HL-60 (cell line): ENCODE results near the gene ARMC10.
A peak's percentile ranks its signal among the peaks of the same experiment; 100 is the strongest.

ENCODE experiments used
- DNase-seq, 2 experiments: peaks; one replicate each; pipeline ENCODE4 v3.0.0-alpha.2; 2010 to 2020; ENCODE audit warnings: low read depth in 1 of 2, low spot score in 1 of 2
- H3K27ac ChIP-seq: fragments of 250-450 bp; sonication (Bioruptor Pico); replicated peaks from 2 replicates; pipeline ENCODE4 v1.5.1; 2020; ENCODE audit warnings: mild to moderate bottlenecking, moderate library complexity
- H3K27me3 ChIP-seq: fragments of 250-450 bp; sonication (Bioruptor Pico); 2 replicates; pipeline ENCODE4 v1.5.1; 2021; ENCODE audit warnings: mild to moderate bottlenecking, moderate library complexity; ENCODE audit not compliant: insufficient read depth, poor library complexity, severe bottlenecking
- H3K4me3 ChIP-seq: replicated peaks from 2 replicates; pipeline ENCODE4 v1.5.1; 2011; ENCODE audit warnings: mild to moderate bottlenecking, control low read depth, low read length; ENCODE audit not compliant: insufficient read depth
- CTCF ChIP-seq: IDR thresholded peaks from one replicate; pipeline ENCODE4 v1.5.1; 2011; ENCODE audit warnings: low read length, control low read depth, inconsistent platforms; ENCODE audit not compliant: insufficient read depth
- GABPA ChIP-seq: IDR thresholded peaks from 2 replicates; pipeline ENCODE4 v1.6.1; 2012; ENCODE audit warnings: low read depth
- POLR2AphosphoS5 ChIP-seq: IDR thresholded peaks from 2 replicates; pipeline ENCODE4 v1.6.1; 2012; ENCODE audit warnings: low read depth
- REST ChIP-seq: IDR thresholded peaks from 2 replicates; pipeline ENCODE4 v1.6.1; 2012; ENCODE audit warnings: low read depth; ENCODE audit not compliant: insufficient replicate concordance
- SPI1 ChIP-seq: IDR thresholded peaks from 2 replicates; pipeline ENCODE4 v1.6.1; 2012; ENCODE audit warnings: low read depth, mild to moderate bottlenecking, borderline replicate concordance

The ARMC10 gene

GRCh38 chr7:103071000-103071399 is 3.9 kb upstream of the ARMC10 start:
- TF ChIP-seq POLR2AphosphoS5 (no peak), GABPA (no peak), SPI1 (no peak), CTCF (no peak), REST (no peak)

GRCh38 chr7:103073989-103074518 is 886 bp upstream of the ARMC10 start:
- no peaks in the 10 kb centered on the region for H3K27me3 ChIP-seq
- no peak for DNase-seq
- H3K27ac ChIP-seq = peak overlapping the region; percentile 50
- TF ChIP-seq POLR2AphosphoS5 (no peak), GABPA (no peak), REST (no peak), CTCF (no peak), SPI1 (no peak)
- peak overlapping the region; percentile 79 for H3K4me3 ChIP-seq

More at GRCh38 chr7:103071000-103071399, 3.9 kb upstream of the ARMC10 start:
- Histone ChIP-seq H3K4me3 (no peak overlapping the region), H3K27me3 (no peaks in the 10 kb centered on the region), H3K27ac (no peak overlapping the region)
- no peak for DNase-seq

GRCh38 chr7:103075337-103075918 is 488 bp downstream of the ARMC10 start:
- H3K27ac ChIP-seq = peak overlapping the region; percentile 76
- TF ChIP-seq POLR2AphosphoS5 = no peak
- no peak for TF ChIP-seq SPI1
- TF ChIP-seq CTCF = no peak
- TF ChIP-seq GABPA = no peak
- no peak for TF ChIP-seq REST
- DNase-seq = peak in 1 of 2 experiments; percentile 38

More at GRCh38 chr7:103075337-103075918, 488 bp downstream of the ARMC10 start:
- H3K27me3 ChIP-seq = no peaks in the 10 kb centered on the region
- peak overlapping the region; percentile 79 for H3K4me3 ChIP-seq
